ENCODE results near the gene PKNOX1. TPM values are rescaled to one million over a fixed set of nuclear protein-coding genes. Genes with fewer than 3 reads are reported as not detected.
A peak's percentile ranks its signal among the peaks of the same experiment; 100 is the strongest.
"Not testable (repeated sequence)": the region's sequence is repeated elsewhere in the genome, so short reads cannot be mapped to it uniquely, and the experiment has no call there.

Gene PKNOX1
- total RNA-seq, 2 experiments from 2014 or later = 16.9 to 18.0 TPM

GRCh38 chr21:42980312-42981213, 6.2 kb downstream of the PKNOX1 start:
- ChIA-PET POLR2A (no interaction called here), CTCF (no interaction called here)
- Mint-ChIP-seq H3K27me3 (no peaks in the 10 kb centered on the region), H3K36me3 (peaks cover 8% of the 10 kb centered on the region), H3K27ac (no peak overlapping the region), H3K4me1 (ENCODE audit: low read depth) (peaks cover 38% of the 10 kb centered on the region), H3K4me3 (no peak overlapping the region), H3K9me3 (no peaks in the 10 kb centered on the region)
- intact Hi-C loops (cut with micrococcal nuclease) = no loop called here
- DNase-seq = no peak

GRCh38 chr21:42981214-42981523, 6.8 kb downstream of the PKNOX1 start:
- no peaks in the 10 kb centered on the region for H3K9me3 Mint-ChIP-seq
- ChIA-PET CTCF (no interaction called here), POLR2A (no interaction called here)
- no peak overlapping the region for H3K4me3 Mint-ChIP-seq
- DNase-seq = no peak
- H3K27ac Mint-ChIP-seq = no peak overlapping the region
- H3K4me1 Mint-ChIP-seq (ENCODE audit: low read depth) = peaks cover 37% of the 10 kb centered on the region
- H3K36me3 Mint-ChIP-seq = peaks cover 6% of the 10 kb centered on the region
- H3K27me3 Mint-ChIP-seq = no peaks in the 10 kb centered on the region
- intact Hi-C loops (cut with micrococcal nuclease) = no loop called here

GRCh38 chr21:42981862-42982261, 7.5 kb downstream of the PKNOX1 start:
- Mint-ChIP-seq H3K27me3 (no peaks in the 10 kb centered on the region), H3K9me3 (no peaks in the 10 kb centered on the region), H3K4me3 (no peak overlapping the region), H3K4me1 (ENCODE audit: low read depth) (peaks cover 37% of the 10 kb centered on the region), H3K36me3 (peaks cover 6% of the 10 kb centered on the region), H3K27ac (no peak overlapping the region)
- DNase-seq = no peak
- ChIA-PET CTCF (no interaction called here), POLR2A (no interaction called here)
- intact Hi-C loops (cut with micrococcal nuclease) = no loop called here

- Mint-ChIP-seq H3K36me3 (peaks cover 6% of the 10 kb centered on the region), H3K27ac (peak overlapping the region; percentile 54), H3K4me1 (ENCODE audit: low read depth) (peaks cover 26% of the 10 kb centered on the region), H3K27me3 (no peaks in the 10 kb centered on the region), H3K4me3 (no peak overlapping the region), H3K9me3 (no peaks in the 10 kb centered on the region)
- intact Hi-C loops (cut with micrococcal nuclease) = no loop called here
- ChIA-PET CTCF (no interaction called here), POLR2A (no interaction called here)
- peak; percentile 21 for DNase-seq
Observed at GRCh38 chr21:42983103-42983502, 8.7 kb downstream of the PKNOX1 start.

- Mint-ChIP-seq H3K27me3 (no peaks in the 10 kb centered on the region), H3K4me1 (ENCODE audit: low read depth) (peaks cover 25% of the 10 kb centered on the region), H3K4me3 (no peak overlapping the region), H3K9me3 (no peaks in the 10 kb centered on the region), H3K36me3 (peaks cover 6% of the 10 kb centered on the region), H3K27ac (no peak overlapping the region)
- POLR2A ChIA-PET = no interaction called here
- intact Hi-C loops (cut with micrococcal nuclease) = no loop called here
- CTCF ChIA-PET = no interaction called here
- no peak for DNase-seq
Observed at GRCh38 chr21:42983869-42984268, 9.5 kb downstream of the PKNOX1 start.

- intact Hi-C loops (cut with micrococcal nuclease) = no loop called here
- ChIA-PET POLR2A (interaction anchor here (0.8 kb wide), 1 partner anchor 12 kb away, joined by 3 read pairs; the partner anchor contains the start of gene PKNOX1), CTCF (no interaction called here)
Observed at GRCh38 chr21:42986125-42986783, 11.9 kb downstream of the PKNOX1 start.

GRCh38 chr21:42988236-42988965, 14.0 kb downstream of the PKNOX1 start:
- ChIA-PET CTCF (no interaction called here), POLR2A (no interaction called here)
- H3K27me3 Mint-ChIP-seq = no peaks in the 10 kb centered on the region
- DNase-seq = no peak
- H3K27ac Mint-ChIP-seq = no peak overlapping the region
- intact Hi-C loops (cut with micrococcal nuclease) = no loop called here
- H3K36me3 Mint-ChIP-seq = no peaks in the 10 kb centered on the region
- peaks cover 17% of the 10 kb centered on the region for H3K4me1 Mint-ChIP-seq (ENCODE audit: low read depth)
- H3K4me3 Mint-ChIP-seq = no peak overlapping the region
- H3K9me3 Mint-ChIP-seq = no peaks in the 10 kb centered on the region

More at GRCh38 chr21:42986125-42986783, 11.9 kb downstream of the PKNOX1 start:
- Mint-ChIP-seq H3K9me3 (no peaks in the 10 kb centered on the region), H3K4me3 (no peak overlapping the region), H3K4me1 (ENCODE audit: low read depth) (peaks cover 23% of the 10 kb centered on the region), H3K36me3 (peaks cover 3% of the 10 kb centered on the region), H3K27ac (no peak overlapping the region), H3K27me3 (no peaks in the 10 kb centered on the region)
- DNase-seq = no peak

- H3K36me3 Mint-ChIP-seq; intact Hi-C loops (cut with micrococcal nuclease); DNase-seq; H3K9me3 Mint-ChIP-seq; H3K27me3 Mint-ChIP-seq; CTCF ChIA-PET; H3K4me3 Mint-ChIP-seq; H3K27ac Mint-ChIP-seq: not testable (repeated sequence)
- POLR2A ChIA-PET = interaction anchor here (0.6 kb wide), 1 partner anchor 12 kb away, joined by 4 read pairs; no protein-coding TSS in a partner anchor
- peaks cover 14% of the 10 kb centered on the region for H3K4me1 Mint-ChIP-seq (ENCODE audit: low read depth)
Observed at GRCh38 chr21:42989370-42989769, 15.0 kb downstream of the PKNOX1 start.

GRCh38 chr21:42989816-42990650, 15.7 kb downstream of the PKNOX1 start:
- Mint-ChIP-seq H3K27me3 (no peaks in the 10 kb centered on the region), H3K36me3 (no peaks in the 10 kb centered on the region), H3K9me3 (no peaks in the 10 kb centered on the region), H3K27ac (no peak overlapping the region), H3K4me1 (ENCODE audit: low read depth) (peaks cover 14% of the 10 kb centered on the region), H3K4me3 (no peak overlapping the region)
- POLR2A ChIA-PET = interaction anchor here (0.6 kb wide), 1 partner anchor 13 kb away, joined by 4 read pairs; no protein-coding TSS in a partner anchor
- no peak for DNase-seq
- intact Hi-C loops (cut with micrococcal nuclease) = no loop called here
- CTCF ChIA-PET = no interaction called here

- Mint-ChIP-seq H3K27ac (no peak overlapping the region), H3K9me3 (no peaks in the 10 kb centered on the region), H3K27me3 (no peaks in the 10 kb centered on the region), H3K36me3 (no peaks in the 10 kb centered on the region), H3K4me3 (no peak overlapping the region), H3K4me1 (ENCODE audit: low read depth) (peaks cover 4% of the 10 kb centered on the region)
- intact Hi-C loops (cut with micrococcal nuclease) = no loop called here
- no peak for DNase-seq
- POLR2A ChIA-PET = interaction anchor here (0.6 kb wide), 1 partner anchor 18 kb away, joined by 4 read pairs; no protein-coding TSS in a partner anchor
- CTCF ChIA-PET = no interaction called here
Observed at GRCh38 chr21:42991992-42992740, 17.8 kb downstream of the PKNOX1 start.

- Mint-ChIP-seq H3K27ac (no peak overlapping the region), H3K27me3 (no peaks in the 10 kb centered on the region), H3K36me3 (peaks cover 6% of the 10 kb centered on the region), H3K9me3 (peaks cover 3% of the 10 kb centered on the region), H3K4me1 (ENCODE audit: low read depth) (peaks cover 4% of the 10 kb centered on the region), H3K4me3 (no peak overlapping the region)
- intact Hi-C loops (cut with micrococcal nuclease) = no loop called here
- POLR2A ChIA-PET = interaction anchor here (0.6 kb wide), 1 partner anchor 92 kb away, joined by 3 read pairs; no protein-coding TSS in a partner anchor
- CTCF ChIA-PET = no interaction called here
- no peak for DNase-seq
Observed at GRCh38 chr21:42993051-42993712, 18.8 kb downstream of the PKNOX1 start.
